Adrenal gland (tissue), 12 donors: ENCODE measurements around the gene DMTF1. TPM values are rescaled to one million over a fixed set of nuclear protein-coding genes. Genes with fewer than 3 reads are reported as not detected.

Experiments used
- DNase-seq, 7 donors: peaks; one replicate each; pipeline ENCODE4 v3.0.0-alpha.2; 2019 to 2020
- H3K27ac ChIP-seq, 5 donors: fragments of 200-600 bp; sonication (generic) in 4 of 5; 1 replicate in 3 of 5; 2 replicates in 2 of 5; pipeline versions ENCODE4 v1.5.1 to v1.8.0; 2016 to 2020; ENCODE audit warnings: mild to moderate bottlenecking in 1 of 5
- H3K27me3 ChIP-seq: fragments of 200-600 bp; 2 replicates; pipeline ENCODE4 v1.8.0; 2021
- H3K36me3 ChIP-seq, 2 donors: fragments of 200-600 bp; replicated peaks in 1 of 2; 1 replicate in 1 of 2; 2 replicates in 1 of 2; pipeline versions ENCODE4 v1.5.1 to v1.8.0; 2018 to 2022
- H3K4me1 ChIP-seq, 2 donors: fragments of 200-600 bp; replicated peaks in 1 of 2; 1 replicate in 1 of 2; 2 replicates in 1 of 2; pipeline versions ENCODE4 v1.5.1 to v1.8.0; 2018 to 2021
- H3K4me3 ChIP-seq, 4 donors: fragments of 200-600 bp; sonication (generic) in 3 of 4; one replicate each; pipeline ENCODE4 v1.5.1; 2016 to 2018
- H3K9me3 ChIP-seq, 3 donors: fragments of 200-600 bp; sonication (generic) in 1 of 3; replicated peaks in 1 of 3; 1 replicate in 2 of 3; 2 replicates in 1 of 3; pipeline versions ENCODE4 v1.5.1 to v1.8.0; 2016 to 2021
- POLR2A ChIP-seq, 2 donors: fragments of 450-650 bp; IDR thresholded peaks; one replicate each; pipeline ENCODE4 v1.6.1; 2017; ENCODE audit warnings: antibody characterized with exemption in 2 of 2, mild to moderate bottlenecking in 2 of 2, moderate library complexity in 1 of 2
- WGBS, 4 donors: extraction: QIAGEN DNeasy Blood & Tissue Kit in 2 of 4; methylation state at CpG; one replicate each; pipeline versions ENCODE4 v1.1.5 to v1.1.7; 2013 to 2017; 5-methylcytosine and 5-hydroxymethylcytosine counted together
- intact Hi-C, 2 donors: fragments of 100-400 bp; cut with DNase I; formaldehyde crosslinking; loops; one replicate each; pipeline versions ENCODE4 v1.14.1 to v1.15.0; 2022 to 2023
- polyA plus RNA-seq, 3 donors: library from polyadenylated mRNA; stranded (reverse); fragments of 200-250 nt in 2 of 3; fragments of 350-450 nt in 1 of 3; fragmentation: Illumina TruSeq in 1 of 3; extraction: RNeasy Lipid Tissue Mini Kit (QIAGEN cat#74804) in 1 of 3; gene quantifications; one replicate each; pipeline ENCODE4 v1.2.3, GENCODE V29; 2013 to 2014
- total RNA-seq, 9 donors: library from RNA; depleted of rRNA in 4 of 9; stranded (reverse); fragments of >200 nt in 4 of 9; fragments of 120-200 nt in 1 of 9; fragmentation: NEBNext Ultra II Directional in 1 of 9; extraction: Animal tissue kit (Norgen Biotek cat#: 25700) in 1 of 9; gene quantifications; one replicate each; pipeline versions ENCODE4 v1.1.0 to v1.2.4, GENCODE V29; 2013 to 2023
- TF ChIP-seq, protein P1 (sequence below), 6 experiments: fragments of 450-650 bp in 4 of 6; fragments of 200-600 bp in 2 of 6; sonication (generic) in 1 of 6; IDR thresholded peaks; 1 replicate in 5 of 6; 2 replicates in 1 of 6; pipeline versions ENCODE4 v1.5.1 to v1.8.0; 2016 to 2021; ENCODE audit warnings: antibody characterized with exemption in 6 of 6, mild to moderate bottlenecking in 2 of 6, moderate library complexity in 1 of 6
- donor health status: healthy with polysubstance abuse.
- donor health status: Bipolar disorder and iron deficiency.
- donor health status: DM: yes; HTN: yes; CAD: no.
- donor health status: DM: no; HTN: no; CAD: no.
- donor health status: DM: no; HTN: no; CAD: no.
- donor health status: DM: yes; HTN: yes; CAD: no.

The DMTF1 gene
- total and polyA plus RNA-seq, 12 donors: 17.1 to 149 (median 50.2) TPM

DNA sequence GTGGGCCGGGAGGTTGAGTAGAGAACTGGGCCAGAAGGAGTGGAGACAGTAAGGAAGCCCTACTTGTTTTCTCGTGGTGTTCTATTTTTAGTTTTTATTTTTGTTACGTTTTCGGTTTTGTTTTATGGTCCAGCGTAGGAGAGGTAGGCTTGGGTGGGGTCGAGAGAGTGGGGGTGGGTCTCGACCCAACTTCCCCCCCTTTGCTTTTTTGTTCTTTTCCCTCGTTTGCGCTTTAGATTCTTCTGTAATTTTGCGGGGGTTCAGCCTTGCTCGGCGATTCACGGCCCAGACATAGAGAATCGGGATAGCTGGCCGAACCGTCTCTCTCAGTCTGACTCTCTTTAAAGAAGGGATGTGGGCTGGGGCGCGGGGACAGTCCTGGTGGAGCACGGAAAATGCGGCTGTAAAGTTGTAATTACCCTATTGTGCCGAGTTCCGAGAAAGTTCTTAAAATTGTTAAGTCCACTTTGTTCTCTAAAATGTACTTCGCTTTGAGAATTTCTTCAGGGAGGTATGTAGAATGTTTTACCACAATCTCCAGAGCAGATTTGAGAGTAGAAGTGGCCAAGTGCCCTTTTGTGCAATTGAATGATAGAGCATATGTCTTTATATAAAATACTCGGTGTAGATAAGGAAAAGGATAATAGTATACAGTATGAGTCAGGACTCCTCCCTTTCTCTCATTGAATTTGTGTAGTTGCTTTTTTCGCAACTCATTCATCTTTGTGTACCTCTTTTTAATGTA lies 816 bp downstream of the DMTF1 start:
- intact Hi-C loops: no loop called here

DNA sequence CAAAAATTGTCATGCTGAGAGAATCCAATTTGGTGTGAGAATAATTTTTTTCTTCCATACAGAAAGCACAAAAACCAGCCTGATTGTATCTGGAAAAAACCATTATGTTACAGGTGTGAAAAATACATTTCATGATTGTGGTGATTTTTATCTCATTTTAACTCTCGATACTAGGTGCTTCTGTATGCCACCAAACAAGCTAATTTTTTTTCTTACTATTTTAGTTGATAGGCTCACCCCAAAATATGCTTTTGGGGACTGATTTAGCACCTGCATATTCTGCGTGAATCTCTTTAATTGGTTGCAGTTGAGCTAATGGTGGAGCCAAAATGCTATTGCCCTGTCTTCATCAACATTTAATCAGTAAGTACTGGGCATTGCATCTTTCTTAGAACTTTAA lies 1.9 kb downstream of the DMTF1 start:
- Histone ChIP-seq H3K27ac (no peak overlapping the region), H3K36me3 (no peaks in the 10 kb centered on the region), H3K4me3 (peak overlapping the region in 1 of 4 donors; percentile 70), H3K4me1 (peaks cover 11 to 46% of the 10 kb centered on the region in 2 donors), H3K9me3 (peaks cover 0 to 4% (median 0%) of the 10 kb centered on the region in 3 donors), H3K27me3 (no peaks in the 10 kb centered on the region)
- WGBS, 4 donors: 52 to 60% (median 57%) methylated on average over 2 of the region's 2 CpGs
- TF ChIP-seq, protein P1, sequence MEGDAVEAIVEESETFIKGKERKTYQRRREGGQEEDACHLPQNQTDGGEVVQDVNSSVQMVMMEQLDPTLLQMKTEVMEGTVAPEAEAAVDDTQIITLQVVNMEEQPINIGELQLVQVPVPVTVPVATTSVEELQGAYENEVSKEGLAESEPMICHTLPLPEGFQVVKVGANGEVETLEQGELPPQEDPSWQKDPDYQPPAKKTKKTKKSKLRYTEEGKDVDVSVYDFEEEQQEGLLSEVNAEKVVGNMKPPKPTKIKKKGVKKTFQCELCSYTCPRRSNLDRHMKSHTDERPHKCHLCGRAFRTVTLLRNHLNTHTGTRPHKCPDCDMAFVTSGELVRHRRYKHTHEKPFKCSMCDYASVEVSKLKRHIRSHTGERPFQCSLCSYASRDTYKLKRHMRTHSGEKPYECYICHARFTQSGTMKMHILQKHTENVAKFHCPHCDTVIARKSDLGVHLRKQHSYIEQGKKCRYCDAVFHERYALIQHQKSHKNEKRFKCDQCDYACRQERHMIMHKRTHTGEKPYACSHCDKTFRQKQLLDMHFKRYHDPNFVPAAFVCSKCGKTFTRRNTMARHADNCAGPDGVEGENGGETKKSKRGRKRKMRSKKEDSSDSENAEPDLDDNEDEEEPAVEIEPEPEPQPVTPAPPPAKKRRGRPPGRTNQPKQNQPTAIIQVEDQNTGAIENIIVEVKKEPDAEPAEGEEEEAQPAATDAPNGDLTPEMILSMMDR (IDR thresholded peaks at IDR 0.05): no peak
- no peak for TF ChIP-seq POLR2A (IDR thresholded peaks at IDR 0.05)
- intact Hi-C loops: no loop called here
- no peak for DNase-seq

More for the DNA sequence above, 816 bp downstream of the DMTF1 start:
- no peaks in the 10 kb centered on the region for H3K27me3 ChIP-seq
- peaks cover 11 to 46% of the 10 kb centered on the region in 2 donors for H3K4me1 ChIP-seq
- peak; percentile 30 to 64 (median 48) for DNase-seq
- no peak for TF ChIP-seq POLR2A (IDR thresholded peaks at IDR 0.05)
- TF ChIP-seq, protein P1 (IDR thresholded peaks at IDR 0.05): no peak
- no peaks in the 10 kb centered on the region for H3K9me3 ChIP-seq
- H3K4me3 ChIP-seq: peak overlapping the region; percentile 32 to 94 (median 78)
- peak overlapping the region; percentile 97 to 99 (median 98) for H3K27ac ChIP-seq
- H3K36me3 ChIP-seq: no peaks in the 10 kb centered on the region
- 0% methylated on average over 25 of the region's 25 CpGs for WGBS, 4 donors

DNA sequence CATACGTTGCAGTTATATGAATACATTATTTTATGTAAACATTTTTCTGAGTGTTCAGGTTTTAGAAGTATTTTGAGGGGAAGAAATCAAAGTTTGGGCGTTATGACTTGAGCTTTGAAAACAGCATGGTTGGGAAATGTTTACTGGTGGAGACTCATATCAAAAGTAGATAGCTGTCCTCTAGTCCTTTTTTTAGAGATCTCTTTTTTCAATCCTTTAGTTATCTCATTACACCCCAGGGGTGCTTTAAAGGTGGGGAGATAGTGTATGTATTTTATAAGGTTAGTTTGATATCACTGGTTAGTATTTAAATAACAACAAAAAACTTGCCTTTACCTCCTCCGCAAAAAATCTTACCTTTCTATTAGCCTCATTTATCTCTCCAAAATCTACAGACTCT lies 2.3 kb downstream of the DMTF1 start:
- WGBS, 4 donors: 46 to 51% (median 48%) methylated on average over 3 of the region's 3 CpGs
- TF ChIP-seq POLR2A (IDR thresholded peaks at IDR 0.05): no peak
- TF ChIP-seq, protein P1 (IDR thresholded peaks at IDR 0.05): no peak
- H3K27ac ChIP-seq: no peak overlapping the region
- H3K36me3 ChIP-seq: no peaks in the 10 kb centered on the region
- H3K27me3 ChIP-seq: no peaks in the 10 kb centered on the region
- DNase-seq: no peak
- H3K9me3 ChIP-seq: peaks cover 0 to 4% (median 0%) of the 10 kb centered on the region in 3 donors
- H3K4me1 ChIP-seq: peaks cover 11 to 46% of the 10 kb centered on the region in 2 donors
- peak overlapping the region in 1 of 4 donors; percentile 70 for H3K4me3 ChIP-seq
- intact Hi-C loops: no loop called here

DNA sequence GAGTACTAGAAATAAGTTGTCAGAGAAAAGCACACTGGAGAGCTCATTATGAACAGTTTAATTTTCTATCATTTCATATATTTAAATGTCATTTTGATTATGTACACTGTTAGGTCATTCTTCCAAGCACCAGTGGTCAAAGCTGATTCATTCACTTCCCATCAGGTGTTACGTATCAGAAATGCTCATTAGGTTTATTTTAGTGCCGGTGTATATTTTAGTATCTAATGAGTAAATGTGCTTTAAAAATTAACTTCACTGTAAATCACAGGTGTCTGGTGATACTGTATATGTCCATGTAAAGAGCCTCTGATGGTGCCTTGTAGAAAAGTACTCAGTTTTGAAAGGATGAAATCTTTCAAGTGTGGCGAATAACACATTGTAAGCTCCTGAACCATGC lies 3.5 kb downstream of the DMTF1 start:
- peaks cover 11 to 46% of the 10 kb centered on the region in 2 donors for H3K4me1 ChIP-seq
- no peaks in the 10 kb centered on the region for H3K27me3 ChIP-seq
- no peak overlapping the region for H3K4me3 ChIP-seq
- no peak for DNase-seq
- TF ChIP-seq, protein P1 (IDR thresholded peaks at IDR 0.05): no peak
- TF ChIP-seq POLR2A (IDR thresholded peaks at IDR 0.05): no peak
- WGBS, 4 donors: 84 to 92% (median 86%) methylated on average over 3 of the region's 3 CpGs
- H3K27ac ChIP-seq: no peak overlapping the region
- H3K36me3 ChIP-seq: no peaks in the 10 kb centered on the region
- peaks cover 0 to 4% (median 0%) of the 10 kb centered on the region in 3 donors for H3K9me3 ChIP-seq
- intact Hi-C loops: no loop called here
